Thyroid gland (tissue), 4 donors: ENCODE measurements around the gene TAS1R3. TPM values are rescaled to one million over a fixed set of nuclear protein-coding genes. Genes with fewer than 3 reads are reported as not detected.

Source experiments
- DNase-seq, 2 donors: peaks; one replicate each; pipeline ENCODE4 v3.0.0-alpha.2; 2019
- H3K27ac ChIP-seq, 3 donors: fragments of 200-600 bp; sonication (generic); 1 replicate in 2 of 3; 2 replicates in 1 of 3; pipeline ENCODE4 v1.5.1; 2016 to 2019; ENCODE audit warnings: mild to moderate bottlenecking in 1 of 3, moderate library complexity in 1 of 3
- H3K27me3 ChIP-seq: fragments of 200-600 bp; sonication (generic); one replicate; pipeline ENCODE4 v1.5.1; 2019
- H3K36me3 ChIP-seq, 2 donors: fragments of 200-600 bp; sonication (generic); one replicate each; pipeline ENCODE4 v1.5.1; 2016 to 2019
- H3K4me1 ChIP-seq, 2 donors: fragments of 200-600 bp; sonication (generic); one replicate each; pipeline ENCODE4 v1.5.1; 2017 to 2019
- H3K4me3 ChIP-seq, 3 donors: fragments of 200-600 bp; sonication (generic); replicated peaks in 1 of 3; 1 replicate in 2 of 3; 2 replicates in 1 of 3; pipeline ENCODE4 v1.5.1; 2016; ENCODE audit warnings: mild to moderate bottlenecking in 1 of 3
- H3K9me3 ChIP-seq: fragments of 200-600 bp; sonication (generic); one replicate; pipeline ENCODE4 v1.5.1; 2017
- CTCF ChIP-seq, 6 experiments: fragments of 200-600 bp in 3 of 6; fragments of 450-650 bp in 3 of 6; sonication (generic) in 3 of 6; IDR thresholded peaks; one replicate each; pipeline ENCODE4 v1.5.1; 2016 to 2019; ENCODE audit warnings: antibody characterized with exemption in 6 of 6, mild to moderate bottlenecking in 2 of 6, inconsistent platforms in 1 of 6, moderate library complexity in 1 of 6
- POLR2A ChIP-seq, 2 donors: fragments of 450-650 bp; IDR thresholded peaks; one replicate each; pipeline ENCODE4 v1.6.1; 2017; ENCODE audit warnings: antibody characterized with exemption in 2 of 2, mild to moderate bottlenecking in 2 of 2, moderate library complexity in 1 of 2
- WGBS, 2 donors: methylation state at CpG; one replicate each; pipeline ENCODE4 v1.1.5; 2017; 5-methylcytosine and 5-hydroxymethylcytosine counted together
- intact Hi-C: fragments of 100-400 bp; cut with DNase I; formaldehyde crosslinking; loops from one replicate; pipeline ENCODE4 v1.15.1; 2023
- total RNA-seq, 4 donors: library from RNA; depleted of rRNA; stranded (reverse); fragments of >200 nt; gene quantifications; one replicate each; pipeline ENCODE4 v1.2.3, GENCODE V29; 2016

TAS1R3 gene
- total RNA-seq, 4 donors from 2014 or later, result 0.11 to 1.4 (median 0.68) TPM

DNA sequence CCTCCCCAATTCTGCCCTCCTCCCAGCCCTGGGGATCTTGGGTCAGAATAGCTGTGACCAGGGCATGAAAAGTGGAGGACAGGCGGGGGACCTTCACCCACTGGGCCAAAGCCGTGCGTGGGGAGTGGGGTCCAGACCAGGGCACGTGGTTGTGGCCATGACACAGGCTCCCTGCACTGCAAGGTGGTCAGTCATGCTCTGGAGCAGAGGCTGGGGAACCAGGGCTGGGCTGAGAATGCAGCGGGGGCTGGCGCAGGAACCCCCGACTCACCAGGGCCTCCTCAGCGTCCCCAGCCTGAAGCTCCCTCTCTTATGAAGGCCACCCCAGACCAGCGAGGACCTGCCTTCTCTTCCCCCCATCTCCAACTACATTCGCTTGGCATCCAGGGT, 15.4 kb downstream of the TAS1R3 start:
- peaks cover 30 to 44% of the 10 kb centered on the region in 2 donors for H3K4me1 ChIP-seq

DNA sequence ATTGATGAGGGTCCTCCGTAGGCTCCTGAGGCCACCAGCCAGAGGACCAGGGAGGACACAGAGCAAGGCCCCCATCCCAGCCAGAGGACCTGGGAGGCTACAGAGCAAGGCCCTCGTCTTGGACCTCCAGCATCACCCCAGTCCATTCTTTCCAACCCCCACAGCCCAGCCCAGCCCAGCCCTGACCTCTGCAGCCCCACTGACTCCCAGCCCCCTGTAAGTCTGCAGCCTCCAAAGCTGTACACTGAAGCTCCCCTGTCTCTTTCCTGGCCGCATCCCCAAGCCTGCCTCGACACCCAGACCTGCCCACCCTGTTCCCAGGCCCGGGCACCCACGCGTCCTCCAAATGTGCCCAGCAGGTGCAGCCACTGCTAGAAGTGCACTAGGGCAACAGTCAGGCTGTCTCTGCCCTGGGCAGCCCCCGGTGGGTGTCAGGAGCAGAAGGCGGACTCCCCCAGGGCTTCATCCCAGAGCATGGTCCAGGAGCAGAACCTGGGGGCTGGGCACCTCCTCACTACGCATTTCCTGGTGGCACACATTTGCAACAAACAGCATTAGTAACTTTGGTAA, 16.0 kb downstream of the TAS1R3 start:
- TF ChIP-seq CTCF (IDR thresholded peaks at IDR 0.05) (no peak), POLR2A (IDR thresholded peaks at IDR 0.05) (no peak)
- no peak overlapping the region for H3K4me3 ChIP-seq
- peak overlapping the region in 2 of 3 donors; percentile 51 to 54 for H3K27ac ChIP-seq
- no peak for DNase-seq
- no peaks in the 10 kb centered on the region for H3K36me3 ChIP-seq
- WGBS, 2 donors, result 73 to 83% methylated on average over 5 to 6 of the region's 10 CpGs
- H3K27me3 ChIP-seq, result no peaks in the 10 kb centered on the region
- peaks cover 32 to 49% of the 10 kb centered on the region in 2 donors for H3K4me1 ChIP-seq
- intact Hi-C loops, result loop anchor here (2.0 kb wide), 1 partner anchor 20 kb away; no protein-coding TSS in a partner anchor
- no peaks in the 10 kb centered on the region for H3K9me3 ChIP-seq

More for the DNA sequence above, 15.4 kb downstream of the TAS1R3 start:
- WGBS, 2 donors, result 83 to 96% methylated on average over 7 to 10 of the region's 10 CpGs
- H3K4me3 ChIP-seq, result no peak overlapping the region
- H3K27me3 ChIP-seq, result no peaks in the 10 kb centered on the region
- H3K36me3 ChIP-seq, result peaks cover 0 to 3% of the 10 kb centered on the region in 2 donors
- TF ChIP-seq CTCF (IDR thresholded peaks at IDR 0.05) (no peak), POLR2A (IDR thresholded peaks at IDR 0.05) (no peak)
- no peak overlapping the region for H3K27ac ChIP-seq
- DNase-seq, result no peak
- no peaks in the 10 kb centered on the region for H3K9me3 ChIP-seq
- intact Hi-C loops, result loop anchor here (2.0 kb wide), 1 partner anchor 20 kb away; no protein-coding TSS in a partner anchor

DNA sequence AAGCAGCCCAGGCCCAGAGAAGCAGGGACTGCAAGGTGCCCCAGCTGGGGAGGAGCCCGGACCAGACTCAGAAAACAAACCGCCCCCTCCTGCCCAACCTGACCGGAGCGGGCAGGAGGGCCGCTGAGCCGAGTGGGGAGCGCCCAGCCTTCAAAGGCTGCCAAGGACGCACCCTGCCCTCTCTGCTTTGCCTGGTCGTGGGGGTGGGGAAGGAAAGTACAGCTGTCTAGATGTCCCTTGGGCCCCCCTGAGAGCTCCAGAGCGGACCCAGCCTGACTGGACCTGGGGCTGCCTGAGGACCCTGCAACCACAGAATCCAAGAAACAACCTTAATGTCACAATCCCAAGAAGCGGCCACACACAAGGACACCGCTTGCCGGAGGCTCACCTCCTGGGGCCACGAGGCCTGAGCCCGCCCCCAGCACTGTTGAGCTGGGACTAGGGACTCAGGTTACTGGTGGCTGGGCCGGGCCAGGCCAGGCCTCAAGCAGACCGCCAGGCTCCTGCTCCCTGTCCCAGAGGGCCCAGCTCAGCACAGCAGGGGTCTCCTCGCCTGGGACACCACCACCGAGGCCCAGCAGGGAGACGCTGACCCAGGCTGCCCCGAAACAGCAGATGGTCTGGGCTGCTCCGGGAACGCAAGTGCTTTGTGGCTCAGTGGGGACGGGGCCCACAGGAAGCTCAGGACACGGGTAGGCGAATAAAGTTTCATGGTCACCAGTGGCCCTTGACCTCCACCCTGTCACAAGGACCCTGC, 16.8 kb downstream of the TAS1R3 start:
- Histone ChIP-seq H3K4me1 (peaks cover 32 to 49% of the 10 kb centered on the region in 2 donors), H3K36me3 (no peaks in the 10 kb centered on the region), H3K27ac (peak overlapping the region; percentile 5 to 54 (median 51)), H3K4me3 (peak overlapping the region in 2 of 3 donors; percentile 38 to 57), H3K27me3 (no peaks in the 10 kb centered on the region), H3K9me3 (no peaks in the 10 kb centered on the region)
- TF ChIP-seq CTCF (IDR thresholded peaks at IDR 0.05) (no peak), POLR2A (IDR thresholded peaks at IDR 0.05) (peak in 1 of 2 donors; percentile 33)
- intact Hi-C loops, result loop anchor here (2.0 kb wide), 1 partner anchor 21 kb away; no protein-coding TSS in a partner anchor
- 18 to 31% methylated on average over 8 to 10 of the region's 26 CpGs for WGBS, 2 donors
- peak; percentile 68 to 70 for DNase-seq

DNA sequence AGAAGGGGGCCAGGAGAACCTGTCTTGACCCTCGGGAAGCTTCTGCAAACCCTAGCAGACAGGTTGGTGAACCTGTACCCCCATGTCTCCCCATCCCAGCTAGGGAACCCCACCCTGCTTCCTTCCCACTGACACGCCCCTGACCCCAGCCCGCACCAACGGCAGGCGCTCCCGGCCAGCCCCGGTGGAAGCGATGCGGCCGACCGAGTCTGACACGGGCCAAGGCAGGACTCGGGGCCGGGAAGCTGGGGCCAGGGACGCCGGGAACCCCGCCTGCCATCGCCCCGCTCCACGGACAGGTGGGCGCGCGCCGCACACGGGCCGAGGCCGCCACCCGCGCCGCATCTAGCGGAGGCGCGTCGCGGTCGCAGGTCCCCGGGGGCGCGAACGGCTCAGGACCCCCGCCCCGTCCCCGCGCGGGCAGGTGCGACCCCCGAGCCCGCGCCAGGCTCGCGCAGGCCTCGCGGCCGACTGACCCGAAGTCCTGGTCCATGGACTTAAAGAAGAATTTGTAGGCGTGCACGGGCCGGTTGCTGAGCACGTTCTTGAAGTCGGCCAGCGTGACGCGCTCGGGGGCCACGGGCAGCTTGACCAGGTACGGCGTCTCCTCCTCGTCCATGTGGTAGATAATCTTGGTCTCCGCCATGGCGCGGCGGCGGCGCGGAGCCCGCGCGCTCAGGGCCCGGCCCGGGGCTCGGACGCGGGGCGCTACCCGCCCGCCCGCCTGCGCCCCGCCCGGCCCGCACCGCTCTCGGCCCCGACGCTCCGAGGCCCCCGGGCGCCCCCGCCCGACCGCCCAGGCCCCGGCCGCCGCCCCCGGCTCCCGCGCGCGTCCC, 17.6 kb downstream of the TAS1R3 start:
- DNase-seq, result peak; percentile 67 to 73
- H3K9me3 ChIP-seq, result no peaks in the 10 kb centered on the region
- peaks cover 32 to 55% of the 10 kb centered on the region in 2 donors for H3K4me1 ChIP-seq
- H3K36me3 ChIP-seq, result no peaks in the 10 kb centered on the region
- H3K27me3 ChIP-seq, result no peaks in the 10 kb centered on the region
- TF ChIP-seq CTCF (IDR thresholded peaks at IDR 0.05) (no peak), POLR2A (IDR thresholded peaks at IDR 0.05) (no peak)
- intact Hi-C loops, result no loop called here
- H3K27ac ChIP-seq, result peak overlapping the region; percentile 5 to 54 (median 51)
- WGBS, 2 donors, result 3% methylated on average over 38 of the region's 109 CpGs; no CpG with 5 or more reads in 1 of the 2 donors
- peak overlapping the region; percentile 38 to 57 (median 47) for H3K4me3 ChIP-seq
